ENCODE measurements around the gene POP7.

GRCh38 chr7:100722480-100723212, 16.7 kb downstream of the POP7 start:
- TF ChIP-seq CTCF (conservative IDR thresholded peaks at IDR 0.05; ENCODE audit: low read depth, low read length) (no peak), POLR2A (IDR thresholded peaks at IDR 0.05; ENCODE audit: low read depth, low read length) (no peak), CEBPB (IDR thresholded peaks at IDR 0.05; ENCODE audit: low read depth, low read length) (no peak), RCOR1 (IDR thresholded peaks at IDR 0.05; ENCODE audit: insufficient replicate concordance, low read length) (no peak), RFX5 (IDR thresholded peaks at IDR 0.05; ENCODE audit: low read depth, low read length) (no peak), MAZ (IDR thresholded peaks at IDR 0.05; ENCODE audit: borderline replicate concordance, low read depth, low read length) (no peak), USF2 (IDR thresholded peaks at IDR 0.05; ENCODE audit: low read depth, low read length) (no peak), CHD1 (IDR thresholded peaks at IDR 0.05; ENCODE audit: low read depth, low read length) (no peak), NFE2L2 (IDR thresholded peaks at IDR 0.05; ENCODE audit: low read depth, low read length) (no peak)

All from IMR-90 (cell line).